OCI-LY3 (cell line): Measurements from ENCODE around the gene COL16A1.

Experiments used
- H2AFZ ChIP-seq: fragments of 200-600, 300-600 bp; shearing (Covaris generic); 2 replicates; pipeline ENCODE4 v1.6.0; 2014; ENCODE audit warnings: antibody characterized with exemption, low read depth, low read length
- H3K27ac ChIP-seq: fragments of 200-600, 300-600 bp; sonication (generic); 2 replicates; pipeline ENCODE4 v1.5.1; 2014; ENCODE audit warnings: mild to moderate bottlenecking, low read length, moderate library complexity, mixed read lengths
- H3K27me3 ChIP-seq: fragments of 200-600, 300-600 bp; sonication (generic); 2 replicates; pipeline ENCODE4 v1.6.1; 2014; ENCODE audit warnings: low read depth, low read length, mixed read lengths
- H3K36me3 ChIP-seq: fragments of 200-600, 300-600 bp; sonication (generic); replicated peaks from 2 replicates; pipeline ENCODE3; 2014; ENCODE audit warnings: low read depth, low read length, mixed read lengths
- H3K4me1 ChIP-seq: fragments of 300-600, 200-600 bp; sonication (generic); 2 replicates; pipeline ENCODE4 v1.6.1; 2014; ENCODE audit warnings: low read length, mixed read lengths
- H3K4me2 ChIP-seq: fragments of 200-600, 300-600 bp; sonication (generic); 2 replicates; pipeline ENCODE4 v1.6.1; 2014; ENCODE audit warnings: low read length, mixed read lengths
- H3K4me3 ChIP-seq: fragments of 300-600, 200-600 bp; sonication (generic); 2 replicates; pipeline ENCODE4 v1.5.1; 2014; ENCODE audit warnings: antibody characterized with exemption, mild to moderate bottlenecking, low read length, moderate library complexity
- H3K79me2 ChIP-seq: fragments of 300-600, 200-600 bp; shearing (Covaris generic); 2 replicates; pipeline ENCODE4 v1.6.1; 2014; ENCODE audit warnings: mild to moderate bottlenecking, low read length, mixed read lengths
- H3K9ac ChIP-seq: fragments of 300-600, 200-600 bp; shearing (Covaris generic); 2 replicates; pipeline ENCODE4 v1.6.0; 2014; ENCODE audit warnings: mild to moderate bottlenecking, low read length, moderate library complexity
- H3K9me3 ChIP-seq: fragments of 200-600, 300-600 bp; shearing (Covaris generic); 2 replicates; pipeline ENCODE4 v1.6.1; 2014; ENCODE audit warnings: low read length, mixed read lengths; ENCODE audit not compliant: insufficient read depth
- H4K20me1 ChIP-seq: fragments of 200-600, 300-600 bp; sonication (generic); 2 replicates; pipeline ENCODE4 v1.6.1; 2016; ENCODE audit warnings: low read length, mixed read lengths; ENCODE audit not compliant: insufficient read depth
- EZH2phosphoT487 ChIP-seq: fragments of 200-600 bp; shearing (Covaris generic); IDR thresholded peaks from 2 replicates; pipeline ENCODE4 v1.6.1; 2018; ENCODE audit warnings: antibody characterized with exemption, mixed run types, low read depth
- TF ChIP-seq, protein P1 (sequence below): fragments of 200-600, 300-600 bp; sonication (generic); IDR thresholded peaks from 2 replicates; pipeline ENCODE4 v1.5.1; 2014; ENCODE audit warnings: antibody characterized with exemption, low read length, low read depth

The COL16A1 gene

DNA sequence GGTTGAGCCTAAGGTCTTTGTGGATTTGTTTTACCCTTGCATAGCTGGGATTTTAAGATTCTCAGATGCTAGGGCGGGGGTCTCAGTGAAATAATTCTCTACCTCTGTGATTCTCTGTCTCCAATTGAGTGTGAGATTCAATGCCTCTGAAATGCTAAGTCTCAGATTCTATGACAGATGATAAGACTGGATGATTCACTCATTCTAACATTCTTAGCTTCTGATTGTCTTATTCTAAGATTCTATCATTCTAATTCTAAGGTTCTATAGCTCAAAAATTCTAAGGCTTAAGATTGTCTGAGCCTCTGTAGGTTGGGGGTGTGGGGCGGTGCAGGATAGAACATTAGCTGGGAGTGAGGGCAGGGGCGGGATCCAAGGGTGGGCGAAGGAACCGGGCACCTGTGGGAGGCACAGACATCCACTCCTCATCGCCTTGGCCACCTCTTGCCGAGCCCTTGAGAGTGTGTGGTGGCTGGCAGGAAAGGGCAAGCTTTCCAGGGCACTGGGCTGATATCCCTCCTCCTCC is 30.8 kb upstream of the COL16A1 start:
- Histone ChIP-seq H3K4me1 (no peaks in the 10 kb centered on the region), H3K9ac (no peak overlapping the region), H4K20me1 (no peaks in the 10 kb centered on the region), H3K79me2 (no peaks in the 10 kb centered on the region), H3K9me3 (no peaks in the 10 kb centered on the region), H2AFZ (no peak overlapping the region), H3K4me2 (no peak overlapping the region), H3K36me3 (no peaks in the 10 kb centered on the region), H3K27me3 (no peaks in the 10 kb centered on the region), H3K27ac (no peak overlapping the region), H3K4me3 (no peak overlapping the region)
- TF ChIP-seq, protein P1, sequence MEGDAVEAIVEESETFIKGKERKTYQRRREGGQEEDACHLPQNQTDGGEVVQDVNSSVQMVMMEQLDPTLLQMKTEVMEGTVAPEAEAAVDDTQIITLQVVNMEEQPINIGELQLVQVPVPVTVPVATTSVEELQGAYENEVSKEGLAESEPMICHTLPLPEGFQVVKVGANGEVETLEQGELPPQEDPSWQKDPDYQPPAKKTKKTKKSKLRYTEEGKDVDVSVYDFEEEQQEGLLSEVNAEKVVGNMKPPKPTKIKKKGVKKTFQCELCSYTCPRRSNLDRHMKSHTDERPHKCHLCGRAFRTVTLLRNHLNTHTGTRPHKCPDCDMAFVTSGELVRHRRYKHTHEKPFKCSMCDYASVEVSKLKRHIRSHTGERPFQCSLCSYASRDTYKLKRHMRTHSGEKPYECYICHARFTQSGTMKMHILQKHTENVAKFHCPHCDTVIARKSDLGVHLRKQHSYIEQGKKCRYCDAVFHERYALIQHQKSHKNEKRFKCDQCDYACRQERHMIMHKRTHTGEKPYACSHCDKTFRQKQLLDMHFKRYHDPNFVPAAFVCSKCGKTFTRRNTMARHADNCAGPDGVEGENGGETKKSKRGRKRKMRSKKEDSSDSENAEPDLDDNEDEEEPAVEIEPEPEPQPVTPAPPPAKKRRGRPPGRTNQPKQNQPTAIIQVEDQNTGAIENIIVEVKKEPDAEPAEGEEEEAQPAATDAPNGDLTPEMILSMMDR = no peak
- no peak for TF ChIP-seq EZH2phosphoT487

DNA sequence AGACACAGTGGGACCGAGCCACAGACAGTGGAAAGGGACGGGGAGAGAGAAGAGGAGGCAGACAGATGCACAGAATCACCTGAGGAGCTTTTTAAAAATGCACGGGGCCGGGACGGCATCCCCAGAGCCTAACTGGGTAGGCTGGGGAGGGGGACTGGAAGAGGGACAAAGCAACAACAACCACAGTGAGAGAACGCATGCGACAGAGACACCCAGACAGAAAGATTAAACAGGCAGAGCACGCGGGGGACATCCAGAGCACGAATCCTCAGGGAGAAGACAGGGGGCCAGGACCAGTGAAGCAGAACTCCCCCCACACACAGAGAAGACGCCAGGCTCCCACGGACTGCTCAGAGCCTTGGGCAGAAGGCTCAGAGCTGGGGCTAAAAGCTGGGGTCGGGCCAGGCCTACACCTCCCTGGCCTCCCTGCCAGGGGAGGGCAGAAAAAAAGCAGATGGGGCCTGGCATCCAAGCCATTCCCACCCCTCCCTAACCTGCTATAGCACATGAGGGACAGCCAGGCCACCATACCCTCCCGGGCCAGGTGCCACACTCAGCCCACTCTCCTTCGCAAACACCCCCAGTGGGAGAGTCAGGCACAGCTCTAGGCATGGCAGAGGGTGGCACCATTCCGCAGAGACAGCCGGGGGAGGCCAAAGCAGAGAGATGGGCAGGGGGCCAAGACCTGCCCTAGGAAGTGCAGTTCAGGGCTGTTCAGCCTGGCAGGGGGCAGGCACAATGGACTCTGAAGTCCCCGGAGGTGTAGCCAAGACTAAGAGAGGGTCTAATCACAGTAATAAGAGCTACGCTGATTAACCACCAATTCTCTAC is 29.8 kb upstream of the COL16A1 start:
- no peak overlapping the region for H3K27ac ChIP-seq
- no peak overlapping the region for H2AFZ ChIP-seq
- TF ChIP-seq, protein P1 = no peak
- no peak for TF ChIP-seq EZH2phosphoT487
- H4K20me1 ChIP-seq = no peaks in the 10 kb centered on the region
- H3K36me3 ChIP-seq = no peaks in the 10 kb centered on the region
- no peak overlapping the region for H3K9ac ChIP-seq
- no peaks in the 10 kb centered on the region for H3K9me3 ChIP-seq
- no peaks in the 10 kb centered on the region for H3K27me3 ChIP-seq
- H3K4me3 ChIP-seq = no peak overlapping the region
- H3K4me1 ChIP-seq = no peaks in the 10 kb centered on the region
- no peak overlapping the region for H3K4me2 ChIP-seq
- no peaks in the 10 kb centered on the region for H3K79me2 ChIP-seq

DNA sequence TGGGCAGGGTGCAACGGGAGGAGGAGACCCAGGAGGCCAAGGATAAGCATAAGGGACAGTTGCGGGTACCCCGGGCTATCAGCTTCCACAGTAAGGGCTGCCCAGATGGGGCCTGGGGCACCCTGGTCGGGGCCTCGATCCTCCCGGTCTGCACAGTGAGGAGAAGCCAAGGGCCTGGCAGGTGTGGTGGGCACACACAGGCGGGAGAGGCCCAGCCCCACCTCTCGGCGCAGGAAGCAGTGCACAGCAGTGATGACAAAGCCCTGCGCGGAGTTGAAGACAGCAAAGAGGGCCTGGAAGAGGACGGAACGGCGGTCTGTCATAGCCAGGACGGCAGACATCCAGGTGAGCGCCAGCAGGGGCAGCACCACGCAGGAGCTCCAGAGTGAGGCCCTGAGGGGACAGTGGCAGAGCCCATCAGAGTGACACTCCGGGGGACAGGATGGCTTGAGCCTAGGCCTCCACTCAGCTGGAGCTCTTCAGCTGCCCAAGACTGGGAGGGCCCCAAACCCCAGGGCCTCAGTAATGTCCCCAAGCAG is 29.0 kb upstream of the COL16A1 start:
- Histone ChIP-seq H3K36me3 (no peaks in the 10 kb centered on the region), H3K27me3 (no peaks in the 10 kb centered on the region), H3K4me2 (no peak overlapping the region), H3K27ac (no peak overlapping the region), H3K79me2 (no peaks in the 10 kb centered on the region), H3K9me3 (no peaks in the 10 kb centered on the region), H3K4me1 (no peaks in the 10 kb centered on the region), H3K9ac (no peak overlapping the region), H2AFZ (no peak overlapping the region), H3K4me3 (no peak overlapping the region), H4K20me1 (no peaks in the 10 kb centered on the region)
- TF ChIP-seq, protein P1 = no peak
- no peak for TF ChIP-seq EZH2phosphoT487

DNA sequence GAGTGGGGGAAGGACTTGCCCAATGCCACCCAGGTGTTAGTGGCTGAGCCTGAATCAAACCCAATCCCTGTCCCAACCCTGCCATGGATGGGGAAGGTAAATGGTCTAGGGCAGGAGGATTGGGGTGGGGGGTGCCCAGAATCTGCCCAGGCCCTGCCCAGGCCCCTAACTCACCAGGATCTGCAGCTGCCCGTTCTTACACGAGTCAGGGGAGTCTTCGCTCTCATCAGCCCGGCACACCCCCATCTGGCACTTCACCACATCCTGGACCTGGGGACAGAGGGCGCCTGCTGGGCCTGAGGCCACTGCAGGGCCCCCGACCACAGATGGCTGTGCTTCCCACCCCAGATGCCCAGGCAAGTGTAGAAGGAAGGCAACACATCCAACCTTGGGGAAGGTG is 28.5 kb upstream of the COL16A1 start:
- Histone ChIP-seq H3K27me3 (no peaks in the 10 kb centered on the region), H2AFZ (no peak overlapping the region), H4K20me1 (no peaks in the 10 kb centered on the region), H3K27ac (no peak overlapping the region), H3K79me2 (no peaks in the 10 kb centered on the region), H3K9ac (no peak overlapping the region), H3K4me2 (no peak overlapping the region), H3K36me3 (no peaks in the 10 kb centered on the region), H3K9me3 (no peaks in the 10 kb centered on the region), H3K4me1 (no peaks in the 10 kb centered on the region), H3K4me3 (no peak overlapping the region)
- no peak for TF ChIP-seq EZH2phosphoT487
- TF ChIP-seq, protein P1 = no peak
